D341Med (cell line): ENCODE data around the gene DNAJC9.

ENCODE experiments used
- DNase-seq: peaks from one replicate; pipeline ENCODE4 v3.0.0; 2012; ENCODE audit warnings: low spot score

DNAJC9 gene

DNA sequence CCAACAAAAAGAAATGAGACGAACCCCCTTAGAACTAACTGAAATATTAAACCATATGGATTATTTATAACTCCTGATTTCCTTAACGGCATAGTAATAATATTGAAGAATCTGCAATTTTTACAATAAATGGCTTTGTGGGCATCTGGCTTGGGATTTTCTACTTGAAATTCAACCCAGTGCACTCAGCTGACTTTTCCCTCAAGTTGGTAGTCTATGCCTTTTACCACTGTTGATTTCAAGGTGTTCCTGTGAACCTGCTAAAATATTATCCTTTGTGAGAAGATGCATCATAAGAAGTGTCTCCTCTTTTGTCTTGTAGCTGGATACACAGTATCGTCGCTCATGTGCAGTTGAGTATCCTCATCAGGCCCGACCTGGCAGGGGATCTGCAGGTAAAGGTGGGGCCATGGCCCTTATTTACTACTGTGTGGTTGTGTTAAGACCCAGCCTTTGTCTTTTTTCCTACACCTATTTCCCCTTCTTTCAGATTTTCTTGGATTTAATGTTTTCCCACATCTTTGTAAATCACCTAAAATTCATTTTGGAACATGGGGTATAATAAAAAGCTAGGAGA, 8.0 kb downstream of the DNAJC9 start:
- no peak for DNase-seq

DNA sequence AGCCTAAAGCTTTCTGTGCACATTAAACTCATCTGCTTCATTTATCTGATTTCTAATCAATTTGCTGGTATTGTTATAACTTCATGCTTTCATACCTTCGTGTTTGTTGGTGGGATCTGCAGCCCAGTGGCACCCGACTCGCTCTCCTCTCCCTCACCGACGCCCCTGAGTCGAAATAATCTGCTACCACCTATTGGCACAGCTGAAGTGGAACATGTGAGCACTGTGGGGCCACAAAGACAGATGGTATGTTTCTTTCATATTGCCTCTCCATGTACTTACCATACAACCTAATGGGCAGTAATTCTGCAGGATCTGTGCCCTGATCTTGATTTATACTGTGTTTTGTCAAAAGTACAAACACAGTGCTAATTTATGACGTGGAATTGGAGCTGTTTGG, 12.4 kb downstream of the DNAJC9 start:
- no peak for DNase-seq

DNA sequence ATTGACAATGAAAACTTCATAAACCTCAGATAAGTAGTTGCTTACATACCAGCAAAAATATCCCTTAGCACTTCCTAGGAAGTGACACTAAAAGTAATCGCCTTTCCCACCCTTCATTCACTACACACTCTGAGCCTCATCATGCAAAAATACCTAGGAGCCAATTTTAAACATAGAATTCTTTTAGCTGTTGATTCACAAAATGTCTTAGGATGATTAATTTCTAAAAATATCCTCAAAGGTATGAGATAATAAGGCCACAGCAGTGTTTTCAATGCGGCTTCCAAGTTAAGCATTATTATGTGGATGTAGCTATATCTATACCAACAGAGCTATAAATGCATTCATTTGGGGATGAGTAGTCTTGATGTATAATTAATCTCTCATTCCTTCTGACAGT, 13.2 kb downstream of the DNAJC9 start:
- DNase-seq: no peak

DNA sequence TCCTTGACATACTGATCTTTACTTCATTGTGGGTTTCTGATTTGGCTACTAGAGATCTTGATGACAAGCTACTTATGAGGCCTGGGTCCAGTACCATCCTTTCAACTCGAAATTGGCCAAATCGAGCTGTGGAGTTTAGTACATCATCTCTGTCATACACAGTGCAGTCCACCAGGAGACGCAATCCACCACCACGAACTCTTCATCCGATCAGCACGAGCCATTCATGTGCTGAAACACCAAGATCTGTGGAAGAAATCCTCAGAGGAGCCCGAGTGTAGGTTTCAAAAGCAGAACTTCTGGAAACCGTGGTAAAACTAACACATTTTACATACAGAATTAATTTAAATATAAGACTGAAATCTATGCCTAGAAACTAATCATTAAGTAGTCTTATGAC, 14.2 kb downstream of the DNAJC9 start:
- peak; percentile 28 for DNase-seq

DNA sequence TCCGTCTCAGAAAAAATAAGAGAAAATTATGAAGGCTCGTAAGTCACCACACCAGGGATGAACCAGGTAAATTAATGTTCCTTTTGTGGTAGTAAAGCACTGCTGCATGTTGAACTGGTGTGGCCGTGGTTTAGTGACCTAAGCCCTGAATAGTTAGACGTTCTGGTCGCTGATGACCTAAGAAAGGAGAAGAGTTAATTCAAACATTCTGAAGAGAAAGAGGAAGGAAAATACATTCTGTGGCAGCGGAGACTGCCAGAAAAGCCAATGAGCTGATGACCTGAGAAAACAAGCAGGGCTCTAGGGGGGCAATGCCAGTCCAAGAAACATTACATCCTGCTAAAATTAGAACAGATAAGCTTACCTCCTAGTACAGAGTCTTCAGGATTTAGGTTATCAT, 17.5 kb downstream of the DNAJC9 start:
- DNase-seq: no peak

DNA sequence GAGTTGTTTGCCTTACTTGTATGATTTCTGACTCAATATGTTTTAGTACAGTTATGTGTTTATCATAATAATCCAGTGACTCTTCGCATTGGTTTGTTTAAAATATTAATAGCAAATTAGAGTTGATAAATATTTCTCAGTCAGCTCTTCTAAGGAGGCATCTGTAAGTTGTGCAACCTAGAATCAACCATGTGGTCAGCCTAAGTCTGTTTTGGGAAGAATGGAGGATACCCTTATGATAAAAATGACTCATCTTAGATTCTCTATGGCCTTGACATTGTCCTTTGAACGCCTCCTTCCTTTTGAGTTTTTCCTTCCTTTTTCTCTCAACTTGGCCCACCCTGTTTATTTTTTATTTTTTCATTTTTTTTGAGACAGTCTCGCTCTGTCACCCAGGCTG, 18.8 kb downstream of the DNAJC9 start:
- no peak for DNase-seq

DNA sequence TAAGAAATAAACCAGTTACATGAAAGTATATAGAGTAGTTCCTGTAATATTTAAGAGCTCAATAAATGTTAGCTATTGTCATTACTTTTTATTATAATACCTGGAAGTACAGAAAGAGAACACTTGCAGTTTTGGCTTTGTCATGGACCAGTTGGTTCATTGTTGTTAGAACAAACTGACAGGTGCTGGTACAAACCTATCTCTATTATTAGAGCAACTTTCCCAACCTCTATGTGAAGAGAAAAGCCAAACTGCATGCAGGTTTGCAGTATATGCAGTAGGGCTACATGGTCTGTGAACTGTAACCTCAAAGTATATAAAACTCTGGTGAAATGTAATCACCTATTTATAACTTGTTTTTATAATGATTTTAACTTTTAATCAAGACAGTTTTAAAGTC, 20.4 kb downstream of the DNAJC9 start:
- DNase-seq: no peak

DNA sequence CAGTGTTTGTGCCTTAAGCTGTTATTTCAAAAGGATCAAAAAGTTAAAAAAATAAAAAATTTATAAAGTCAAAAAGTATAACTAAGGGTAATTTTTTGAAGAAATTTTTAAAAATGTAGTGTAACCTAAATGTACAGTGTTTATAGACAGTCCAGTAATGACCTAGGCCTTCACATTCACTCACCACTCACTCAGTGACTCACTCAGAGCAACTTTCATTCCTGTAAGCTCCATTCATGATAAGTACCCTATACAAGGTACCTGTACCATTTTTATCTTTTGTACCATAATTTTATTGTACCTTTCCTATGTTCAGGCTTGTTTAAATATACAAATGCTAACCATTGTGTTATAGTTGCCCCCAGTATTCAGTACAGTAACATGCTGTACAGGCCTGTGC, 21.5 kb downstream of the DNAJC9 start:
- no peak for DNase-seq

DNA sequence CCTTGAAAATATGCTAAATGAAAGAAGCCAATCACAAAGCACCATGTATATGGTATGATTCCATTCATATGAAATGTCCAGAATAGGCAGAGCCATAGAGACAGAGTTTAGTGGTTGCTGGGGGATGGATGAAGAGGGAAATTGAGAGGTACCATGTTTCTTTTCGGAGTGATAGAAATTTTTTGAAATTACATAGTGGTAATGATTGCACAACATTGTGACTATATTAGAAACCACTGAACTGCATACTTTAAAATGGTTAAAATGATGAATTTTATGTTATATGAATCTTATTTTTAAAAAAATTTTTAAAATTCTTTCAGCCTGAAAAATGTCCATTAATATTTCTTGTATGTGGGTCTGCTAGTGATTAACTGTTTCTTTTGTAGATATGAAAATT, 26.1 kb downstream of the DNAJC9 start:
- no peak for DNase-seq

DNA sequence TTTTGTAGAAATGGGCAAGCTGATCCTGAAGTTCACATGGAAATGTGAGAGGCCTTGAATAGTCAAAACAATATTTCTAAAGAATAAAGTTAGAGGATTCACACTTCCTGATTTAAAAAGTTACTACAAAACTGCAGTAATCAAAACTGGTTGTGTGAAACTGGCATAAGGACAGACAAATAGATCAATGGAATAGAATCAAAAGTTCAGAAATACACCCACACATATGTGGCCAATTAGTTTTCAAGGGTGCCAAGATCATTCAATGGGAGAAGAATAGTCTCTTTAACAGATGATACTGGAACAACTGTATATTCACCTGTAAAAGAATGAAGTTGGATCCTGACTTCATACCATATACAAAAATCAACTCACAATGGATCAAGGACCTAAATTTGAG, 27.7 kb downstream of the DNAJC9 start:
- no peak for DNase-seq

DNA sequence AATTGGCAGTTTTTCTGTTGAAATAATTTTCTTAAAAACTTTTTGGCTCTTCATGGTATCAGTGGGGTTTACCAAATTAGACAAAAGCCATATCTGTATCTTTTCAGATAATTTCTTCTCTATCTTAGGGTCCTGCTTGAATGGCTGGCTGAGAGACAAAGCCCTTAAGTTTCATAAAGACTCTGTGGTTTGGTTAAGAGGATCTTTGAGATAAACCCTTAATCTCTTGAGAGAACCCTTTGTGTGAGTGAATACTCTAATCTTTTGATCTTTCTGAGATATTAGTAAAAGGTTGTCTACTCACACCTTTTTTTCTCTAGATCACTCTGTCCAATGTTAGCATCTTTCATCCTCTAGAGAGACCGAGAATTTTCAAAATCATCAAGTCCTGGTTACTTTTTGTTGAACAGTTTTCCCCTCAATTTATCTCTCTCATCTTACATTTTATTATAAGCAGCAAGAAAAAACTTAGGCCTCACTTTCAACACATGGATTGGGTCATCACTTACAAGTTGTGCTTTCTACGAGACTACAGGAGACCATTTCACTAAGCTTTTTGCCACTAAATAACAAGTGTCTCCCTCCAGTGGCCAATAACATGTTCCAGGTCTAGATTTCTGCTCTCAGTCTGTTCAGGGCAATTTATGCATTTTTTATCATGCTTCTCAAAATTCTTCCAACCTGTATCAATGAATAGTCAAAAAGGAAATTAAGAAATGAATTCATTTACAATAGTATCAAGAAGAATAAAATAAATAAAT, 28.4 kb downstream of the DNAJC9 start:
- peak; percentile 39 for DNase-seq

DNA sequence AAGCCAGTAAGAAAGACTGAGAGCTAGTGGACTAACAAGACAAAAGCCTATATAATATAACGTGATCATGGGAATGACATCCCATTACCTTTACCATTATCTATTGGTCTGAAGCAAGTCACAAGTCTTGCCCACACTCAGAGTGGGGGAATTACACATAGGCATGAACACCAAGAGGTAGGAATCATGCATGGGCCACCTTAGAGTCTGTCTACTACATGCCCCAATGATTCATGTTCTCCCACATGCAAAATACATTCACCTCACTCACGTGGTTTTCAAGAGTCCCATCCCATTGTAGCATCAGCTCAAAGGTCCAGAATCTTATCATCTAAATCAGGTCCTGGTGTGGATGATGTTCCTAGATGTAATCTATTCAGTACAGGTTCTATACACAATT, 29.4 kb downstream of the DNAJC9 start:
- DNase-seq: no peak

DNA sequence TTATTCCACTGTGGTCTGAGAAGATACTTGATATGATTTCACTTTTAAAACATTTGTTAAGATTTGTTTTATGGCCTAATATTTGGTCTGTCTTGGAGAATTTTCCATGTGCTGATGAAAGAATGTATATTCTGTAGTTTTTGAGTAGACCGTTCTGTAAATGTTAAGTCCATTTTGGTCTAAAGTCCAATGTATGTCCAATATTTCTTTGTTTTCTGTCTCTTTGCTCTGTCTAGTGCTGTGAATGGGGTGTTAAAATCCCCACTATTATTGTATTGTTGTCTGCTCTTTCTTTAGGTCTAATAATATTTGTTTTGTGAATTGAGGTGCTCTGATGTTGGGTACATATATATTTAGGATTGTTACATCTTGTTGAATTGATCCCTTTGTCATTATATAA, 31.3 kb downstream of the DNAJC9 start:
- no peak for DNase-seq

DNA sequence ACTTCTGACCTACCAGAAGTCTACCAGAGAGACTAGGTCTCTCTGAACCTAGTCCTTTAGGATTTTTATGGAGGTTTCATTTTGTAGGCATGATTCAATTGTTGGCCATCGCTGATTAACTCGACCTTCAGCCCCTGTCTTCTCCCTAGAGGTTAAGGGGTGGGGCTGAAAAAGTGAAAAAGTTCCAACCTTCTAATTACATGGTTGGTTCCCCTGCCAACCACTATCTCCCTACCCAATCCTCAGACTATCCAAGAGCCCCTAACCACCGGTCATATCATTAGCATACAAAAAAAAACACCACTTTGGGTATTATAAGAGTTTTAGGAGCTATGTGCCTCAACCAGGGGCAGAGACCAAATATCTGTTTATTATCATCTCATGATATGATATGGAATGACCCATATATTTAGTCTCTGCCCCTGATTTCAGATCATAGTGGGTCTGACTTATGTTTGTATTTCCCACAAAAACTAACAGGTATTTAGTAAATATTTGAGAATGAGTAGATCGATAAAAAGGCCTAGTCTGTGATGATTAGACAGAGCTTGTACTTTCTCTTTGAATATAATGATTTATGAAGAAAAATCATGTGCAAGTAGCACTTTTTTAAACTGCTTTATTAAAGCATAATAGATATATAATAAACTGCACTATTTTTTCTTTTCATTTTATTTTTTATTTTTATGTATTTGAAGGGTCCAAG, 35.8 kb downstream of the DNAJC9 start:
- no peak for DNase-seq

DNA sequence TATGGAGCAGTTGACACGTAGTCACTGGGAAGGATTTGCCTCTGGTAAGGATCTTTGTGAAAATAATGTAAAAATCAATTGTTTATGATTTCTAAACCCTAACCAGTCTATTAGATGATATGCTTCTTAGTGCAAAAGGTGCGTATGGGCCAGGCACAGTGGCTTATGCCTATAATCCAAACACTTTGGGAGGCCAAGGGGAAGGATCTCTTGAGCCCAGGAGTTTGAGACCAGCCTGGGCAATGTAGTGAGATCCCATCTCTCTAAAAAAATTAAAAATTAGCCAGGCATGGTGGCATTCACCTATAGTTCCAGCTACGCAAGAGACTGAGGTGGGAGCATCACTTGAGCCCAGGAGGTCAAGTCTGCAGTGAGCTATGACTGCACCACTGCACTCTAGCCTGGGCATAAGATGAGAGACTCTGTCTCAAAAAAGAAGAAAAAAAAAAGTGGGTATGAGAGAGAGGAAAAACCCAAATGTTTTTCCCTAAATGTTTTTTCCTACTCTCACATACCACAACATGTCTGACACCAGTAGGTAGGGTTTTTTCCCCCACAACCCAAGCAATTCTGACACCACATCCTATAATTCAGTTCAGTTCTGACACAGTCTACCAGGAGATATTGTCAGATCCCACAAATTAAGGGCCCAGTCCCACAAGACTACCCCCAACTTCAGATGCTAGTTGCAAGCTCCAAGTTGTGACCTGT, 36.5 kb downstream of the DNAJC9 start:
- no peak for DNase-seq

DNA sequence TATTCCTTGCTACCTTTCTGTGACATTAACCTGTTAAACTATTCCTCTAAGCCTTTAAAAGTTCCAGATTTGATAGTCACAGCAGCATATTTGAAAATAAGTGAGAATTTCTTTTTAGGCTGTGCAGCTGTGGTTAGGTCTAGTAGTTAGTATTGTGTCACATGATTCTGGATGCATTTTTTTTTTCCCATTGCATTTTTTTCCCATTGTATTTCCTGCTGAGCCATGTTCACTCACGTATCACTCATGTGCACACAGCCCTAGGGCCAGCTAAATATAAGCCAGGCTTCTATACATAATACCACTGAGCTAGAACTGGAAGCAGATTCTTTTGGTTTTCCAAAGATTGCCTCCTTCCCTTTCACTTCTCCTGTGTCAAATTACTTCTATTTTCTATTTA, 37.4 kb downstream of the DNAJC9 start:
- no peak for DNase-seq

DNA sequence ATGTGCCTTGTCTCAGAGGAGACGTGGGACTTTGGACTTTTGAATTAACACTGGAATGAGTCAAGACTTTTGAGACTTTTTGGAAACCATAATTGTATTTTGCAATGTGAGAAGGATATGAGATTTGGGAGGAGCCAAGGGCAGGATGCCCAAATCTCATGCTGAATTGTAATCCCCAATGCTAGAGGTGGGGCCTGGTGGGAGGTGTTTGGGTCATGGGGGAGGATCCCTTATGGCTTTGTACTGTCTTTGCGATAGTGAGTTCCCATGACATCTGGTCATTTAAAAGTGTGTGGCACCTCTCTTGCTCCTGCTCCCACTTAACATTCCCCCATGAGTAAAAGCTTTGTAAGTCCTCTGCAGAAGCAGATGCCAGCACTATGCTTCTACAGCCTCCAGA, 39.2 kb downstream of the DNAJC9 start:
- no peak for DNase-seq

DNA sequence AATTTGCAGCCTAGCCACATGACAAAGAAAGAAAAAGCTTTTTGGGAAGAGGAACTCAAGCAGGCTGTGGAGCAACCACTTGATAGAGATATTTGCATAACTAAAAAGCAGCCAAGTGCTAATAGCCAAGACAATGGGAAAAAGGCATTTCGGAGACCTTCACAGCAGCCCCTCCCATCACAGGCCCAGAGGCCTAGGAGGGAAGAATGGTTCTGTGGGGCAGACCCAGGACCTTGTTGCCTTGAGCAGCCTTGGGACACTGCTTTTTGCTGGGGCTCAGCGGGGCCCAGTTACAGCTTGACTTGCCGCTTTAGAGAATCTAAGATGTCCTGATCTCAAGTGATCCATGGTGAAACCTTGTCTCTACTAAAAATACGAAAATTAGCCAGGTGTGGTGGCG, 40.7 kb downstream of the DNAJC9 start:
- DNase-seq: no peak

DNA sequence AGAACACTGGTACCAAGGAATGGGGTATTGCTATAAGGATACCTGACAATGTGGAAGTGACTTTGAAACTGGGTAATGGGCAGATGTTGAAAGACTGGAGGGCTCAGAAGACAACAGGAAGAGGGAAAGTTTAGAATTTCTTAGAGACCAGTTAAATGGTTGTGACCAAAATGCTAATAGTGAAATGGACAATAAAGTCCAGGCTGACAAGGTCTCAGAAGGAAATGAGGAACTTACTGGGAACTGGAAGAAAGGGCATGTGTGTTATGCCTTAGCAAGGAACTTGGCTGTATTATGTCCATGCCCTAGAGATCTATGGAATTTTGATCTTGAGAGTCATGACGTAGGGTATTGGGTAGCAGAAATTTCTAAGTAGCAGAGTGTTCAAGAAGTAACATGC, 41.2 kb downstream of the DNAJC9 start:
- no peak for DNase-seq

DNA sequence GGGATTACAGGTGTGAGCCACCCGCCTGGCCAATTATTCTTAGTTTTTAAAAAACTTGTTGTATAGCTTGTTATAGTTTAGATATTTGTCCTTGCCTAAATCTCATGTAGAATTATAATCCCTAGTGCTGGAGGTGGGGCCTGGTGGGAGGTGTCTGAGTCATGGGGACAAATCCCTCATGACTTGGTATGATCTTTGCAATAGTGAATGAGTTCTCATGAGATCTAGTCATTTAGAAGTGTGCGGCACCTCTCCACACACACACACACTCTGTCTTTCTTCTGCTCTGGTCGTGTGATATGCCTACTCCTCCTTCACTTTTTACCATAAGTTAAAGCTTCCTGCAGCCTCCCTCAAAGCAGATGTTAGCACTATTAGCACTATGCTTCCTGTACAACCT, 42.0 kb downstream of the DNAJC9 start:
- DNase-seq: no peak
